NOMO-1 treated with DMSO at 0.1 percent for 48 hours (cell line): ENCODE data around the gene KDM5B.
"Not testable (repeated sequence)": the region's sequence is repeated elsewhere in the genome, so short reads cannot be mapped to it uniquely, and the experiment has no call there.

Experiments
- DNase-seq: peaks from one replicate; lab custom pipeline; 2025; ENCODE audit not compliant: unreplicated experiment; lab: John Stamatoyannopoulos, UW

KDM5B gene

DNA sequence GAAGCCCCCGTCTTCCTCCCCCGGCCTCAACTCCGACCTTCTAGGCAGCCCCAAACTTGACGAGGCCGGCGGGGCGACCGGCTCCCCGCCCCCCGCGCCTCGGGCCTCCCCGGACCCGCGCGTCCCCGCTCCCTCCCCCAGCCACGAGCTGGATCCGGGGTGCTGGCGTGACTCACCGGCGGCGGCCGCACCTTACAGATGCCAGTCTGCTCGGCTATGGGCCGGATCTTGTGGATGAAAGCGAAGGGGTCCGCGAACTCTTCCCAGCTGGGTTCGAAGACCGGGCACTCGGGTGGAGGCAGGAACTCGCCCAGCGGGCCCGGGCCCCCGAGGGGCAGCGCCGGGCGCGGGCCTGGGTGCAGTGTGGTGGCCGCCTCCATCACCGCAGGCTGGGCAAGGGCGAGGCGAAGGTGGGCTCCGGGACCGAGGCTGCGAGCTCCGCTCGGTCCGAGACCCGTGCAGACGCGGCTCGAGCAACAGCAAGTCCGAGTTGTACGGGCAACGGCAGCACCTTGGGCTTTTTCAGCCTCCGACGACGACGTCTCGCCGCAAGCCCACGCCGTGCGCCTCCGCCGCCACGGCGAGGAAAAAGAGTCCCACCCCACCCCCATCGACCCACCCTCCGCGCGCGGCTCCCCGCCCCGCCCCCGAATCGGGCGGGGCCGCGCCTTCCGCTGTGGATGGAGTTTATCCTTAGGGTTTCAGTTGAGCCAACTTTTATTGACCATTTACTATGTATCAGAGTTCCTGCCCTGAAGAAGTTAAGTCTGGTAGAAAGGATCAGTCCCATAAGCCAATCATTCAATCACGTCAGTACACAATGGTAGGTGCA lies at the start of gene KDM5B:
Gene KDM5B (minus strand): TSS at position 496 of the 832 bp plus-strand sequence. CDS start 116 bp downstream, at position 380.
- no peak for DNase-seq

DNA sequence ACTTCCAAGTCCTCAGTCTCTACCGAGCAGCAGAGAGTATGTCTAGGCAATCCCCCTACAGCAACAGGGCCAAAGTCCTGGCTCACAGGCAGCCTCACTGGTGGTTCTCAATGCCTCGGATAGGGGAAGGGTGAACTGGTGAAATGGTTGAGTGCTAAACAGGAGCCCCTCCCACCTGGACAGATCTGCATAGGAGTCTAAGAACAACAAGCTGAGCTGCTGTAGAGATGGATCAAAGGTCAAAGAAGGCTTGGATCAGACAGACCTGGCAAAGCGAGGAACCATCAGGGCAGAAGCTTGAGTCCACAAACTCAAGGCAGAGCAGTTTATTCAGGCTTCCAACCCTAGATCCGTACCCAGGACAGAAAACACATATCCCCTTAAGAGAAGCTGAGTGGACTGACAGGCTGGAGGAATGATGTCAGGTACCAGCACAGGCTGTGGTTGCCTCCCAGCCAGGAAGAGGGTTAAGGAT lies 49.0 kb upstream of the KDM5B start:
- no peak for DNase-seq

DNA sequence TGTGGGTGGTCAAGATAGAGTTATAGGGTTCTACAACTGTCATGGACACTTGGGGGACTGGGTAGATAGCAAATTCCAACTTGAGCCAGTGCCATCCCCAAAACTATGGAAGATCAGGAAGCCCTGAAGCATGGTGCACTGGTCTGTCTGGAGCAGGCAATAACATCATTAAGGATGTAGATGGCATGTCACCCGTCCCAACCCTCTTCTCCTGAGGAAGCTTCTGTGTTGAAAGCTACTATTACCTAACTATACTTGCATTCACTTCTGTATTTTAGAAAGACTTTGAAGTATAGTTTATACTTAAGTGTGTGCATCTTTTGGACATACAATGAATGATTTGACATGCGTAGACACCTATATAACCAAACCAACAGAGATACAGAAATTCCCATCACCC lies 47.8 kb upstream of the KDM5B start:
- peak; percentile 52 for DNase-seq

DNA sequence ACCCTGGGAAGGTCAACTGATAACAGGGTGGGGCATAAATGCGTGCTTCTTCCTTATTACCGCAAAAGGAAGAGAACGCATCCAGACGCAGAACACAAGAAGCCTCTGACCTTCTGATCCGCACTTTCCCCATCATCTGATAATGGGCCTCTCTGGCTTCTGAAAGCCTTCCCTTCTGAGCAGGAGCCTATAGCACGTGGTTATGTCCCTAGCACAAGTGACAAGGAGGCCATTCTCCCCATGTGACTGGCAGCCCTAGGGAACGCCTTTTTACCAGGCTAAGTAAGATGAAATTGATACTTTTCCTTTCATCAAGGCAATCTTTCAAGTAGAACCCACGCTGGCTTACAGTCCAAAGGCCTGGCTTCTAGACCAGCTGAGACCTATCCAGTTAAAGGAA lies 46.6 kb upstream of the KDM5B start:
- DNase-seq = no peak

DNA sequence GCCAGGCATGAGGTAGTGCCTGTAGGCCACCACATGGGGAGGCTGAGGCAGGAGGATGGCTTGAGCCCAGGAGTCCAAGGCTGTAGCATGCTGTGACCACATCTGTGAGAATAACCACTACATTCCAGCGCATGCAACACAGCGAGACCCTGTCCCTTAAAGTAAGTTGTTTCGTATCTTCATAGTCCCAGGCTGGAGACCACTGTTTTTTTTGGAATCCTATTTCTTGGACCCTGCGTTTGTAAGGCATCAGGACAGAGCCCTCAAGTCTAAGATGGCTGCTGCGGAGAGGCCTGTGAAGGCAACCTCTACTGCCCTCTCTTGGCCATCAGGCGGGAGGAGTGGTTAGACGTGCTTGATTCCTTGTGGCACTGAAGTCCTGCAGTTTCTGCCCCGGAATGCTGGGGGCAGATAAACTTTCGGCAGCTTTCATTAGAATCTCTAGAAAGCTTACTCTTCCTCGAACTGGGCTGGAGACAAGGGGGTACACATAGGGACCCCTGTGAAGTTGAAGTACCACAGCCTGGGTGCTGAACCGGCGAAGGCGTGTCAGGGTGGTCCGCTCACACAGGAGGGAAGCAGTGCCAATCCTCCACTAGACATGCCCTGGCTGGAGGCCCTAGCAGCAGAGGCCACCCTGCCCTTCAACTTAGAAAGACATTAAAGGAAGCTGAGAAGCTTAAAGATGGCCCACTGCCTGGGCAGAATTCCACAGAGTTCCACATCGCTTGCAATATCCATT lies 44.1 kb upstream of the KDM5B start:
- DNase-seq = peak; percentile 39

DNA sequence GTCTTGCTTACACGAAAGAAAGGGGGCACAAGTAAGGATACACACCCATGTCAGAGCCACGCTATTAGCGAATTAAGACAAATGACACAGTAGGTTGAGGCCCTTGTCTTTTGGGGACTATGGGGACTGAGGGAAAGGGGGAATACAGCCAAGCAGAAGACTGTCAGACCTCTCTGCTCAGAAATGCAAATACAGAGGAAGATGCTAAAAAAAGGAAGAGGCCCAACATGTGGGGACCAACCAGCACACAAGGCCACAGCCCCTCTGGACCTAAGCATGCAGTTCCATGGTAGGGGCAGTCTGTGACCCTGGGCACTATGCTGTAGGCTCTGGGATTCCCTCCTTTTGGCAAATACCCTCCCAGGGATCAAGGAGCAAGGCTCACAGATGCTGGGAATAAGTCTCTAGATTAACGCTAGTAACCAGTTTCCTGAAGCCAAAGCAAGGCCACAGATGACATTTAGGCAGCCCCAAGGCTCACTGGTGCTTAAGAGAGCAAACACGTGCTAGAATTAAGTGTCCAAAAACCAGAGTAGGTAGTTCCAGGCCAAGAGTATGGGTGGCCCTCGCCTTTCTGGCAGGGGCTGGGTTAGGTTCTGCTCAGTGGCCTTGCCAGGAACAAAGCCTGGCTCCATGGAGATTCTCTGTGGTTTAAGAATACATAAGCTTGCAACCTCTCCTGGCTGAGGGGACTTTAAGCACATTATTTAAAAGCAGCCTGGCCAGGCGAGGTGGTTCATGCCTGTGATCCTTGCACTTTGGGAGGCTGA lies 42.6 kb upstream of the KDM5B start:
- no peak for DNase-seq

DNA sequence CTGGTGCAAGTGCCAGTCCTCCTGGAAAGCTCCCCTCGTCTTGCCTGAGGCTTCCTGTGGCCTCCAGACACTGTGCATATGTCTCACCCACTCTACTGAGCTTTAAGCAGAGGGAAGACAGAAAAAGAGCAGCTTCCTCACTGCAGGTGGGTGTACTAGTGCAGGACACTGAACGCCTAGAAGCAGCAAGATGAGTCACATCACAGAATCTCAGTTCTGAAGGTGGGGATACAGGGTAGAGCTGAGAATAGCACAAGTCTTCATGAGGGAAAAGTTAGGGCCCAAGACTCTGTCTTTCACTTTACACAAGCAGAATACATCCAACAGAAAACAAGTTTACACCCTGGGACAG lies 39.9 kb upstream of the KDM5B start:
- no peak for DNase-seq

DNA sequence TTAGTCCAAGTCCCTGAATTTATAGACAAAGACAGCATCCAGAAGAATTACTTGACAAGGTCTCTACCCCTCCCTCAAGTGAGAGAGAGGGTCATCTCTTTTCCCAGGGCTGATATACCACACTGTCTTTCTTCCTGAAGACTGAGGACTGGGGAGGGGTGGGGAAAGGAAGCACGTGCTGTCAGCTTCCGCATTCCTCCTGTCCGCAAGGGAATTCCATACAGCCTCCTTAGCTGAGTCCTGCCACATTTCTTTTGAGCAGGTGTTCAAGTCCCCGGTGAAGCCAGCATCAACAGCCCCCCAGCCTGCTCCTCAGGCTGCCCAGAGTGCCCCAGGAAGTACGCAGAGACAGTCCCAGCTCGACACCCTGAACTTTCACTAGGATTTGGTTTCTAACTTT lies 36.7 kb upstream of the KDM5B start:
- no peak for DNase-seq

DNA sequence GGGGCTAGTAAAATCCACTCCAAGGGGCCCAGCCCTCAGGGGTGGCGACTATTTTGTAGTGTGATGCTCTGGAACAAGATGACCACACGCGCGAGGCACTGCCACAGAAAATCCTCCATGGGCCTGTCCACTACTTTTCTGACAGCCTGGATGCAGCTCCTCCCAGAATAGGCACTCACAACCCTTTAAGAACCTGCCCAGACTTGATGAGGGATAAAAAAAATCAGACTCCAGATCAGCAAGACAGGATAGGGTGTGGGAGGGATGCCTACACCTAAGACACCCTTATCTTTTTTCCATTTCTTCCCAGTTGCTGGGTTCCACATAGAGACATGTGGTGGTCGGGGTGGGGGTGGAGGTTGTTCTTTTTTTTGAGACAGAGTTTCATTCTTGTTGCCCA lies 36.0 kb upstream of the KDM5B start:
- no peak for DNase-seq

DNA sequence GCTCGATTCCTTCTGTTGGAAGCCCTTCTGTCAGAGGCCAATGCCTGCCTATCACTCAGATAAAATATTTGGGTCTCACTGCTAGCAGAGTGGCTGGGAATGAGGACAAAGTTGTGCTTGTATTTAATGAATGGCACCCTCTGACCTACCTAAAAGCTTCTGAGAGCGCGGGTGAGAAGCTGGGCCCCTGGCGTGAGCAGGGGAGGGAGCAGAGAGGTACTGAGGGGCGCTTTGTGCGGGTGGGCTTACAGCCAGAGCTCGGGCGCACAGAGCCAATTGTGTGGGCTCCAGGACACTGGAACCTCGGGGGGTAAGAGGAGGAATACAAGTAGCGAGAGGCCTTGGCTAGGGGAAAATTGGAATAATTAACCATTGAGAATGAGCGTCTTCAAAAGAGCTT lies 34.9 kb upstream of the KDM5B start:
- DNase-seq = no peak

DNA sequence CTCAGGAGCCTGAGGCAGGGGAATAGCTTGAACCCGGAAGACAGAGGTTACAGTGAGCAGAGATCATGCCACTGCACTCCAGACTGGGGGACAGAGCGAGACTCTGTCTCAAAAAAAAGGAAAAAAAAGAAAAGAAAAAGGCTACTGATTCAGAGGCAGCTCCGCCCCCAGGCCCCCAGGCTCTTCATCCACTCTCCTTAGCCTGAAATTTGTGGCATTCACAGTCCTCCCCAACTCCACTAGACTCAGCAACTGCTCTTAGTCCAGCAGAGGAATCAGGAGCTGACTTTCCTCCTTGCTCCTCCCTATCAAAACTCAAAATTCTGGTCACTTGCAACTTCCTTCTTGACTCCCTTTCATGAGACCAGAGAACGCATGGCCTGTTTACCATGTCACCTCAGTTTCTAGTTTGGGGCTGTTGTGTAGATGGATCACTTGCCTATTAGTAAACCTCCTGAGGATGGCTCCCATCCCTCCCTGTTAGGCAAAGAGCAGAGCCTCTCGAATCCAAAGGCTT lies 29.6 kb upstream of the KDM5B start:
- DNase-seq = no peak

DNA sequence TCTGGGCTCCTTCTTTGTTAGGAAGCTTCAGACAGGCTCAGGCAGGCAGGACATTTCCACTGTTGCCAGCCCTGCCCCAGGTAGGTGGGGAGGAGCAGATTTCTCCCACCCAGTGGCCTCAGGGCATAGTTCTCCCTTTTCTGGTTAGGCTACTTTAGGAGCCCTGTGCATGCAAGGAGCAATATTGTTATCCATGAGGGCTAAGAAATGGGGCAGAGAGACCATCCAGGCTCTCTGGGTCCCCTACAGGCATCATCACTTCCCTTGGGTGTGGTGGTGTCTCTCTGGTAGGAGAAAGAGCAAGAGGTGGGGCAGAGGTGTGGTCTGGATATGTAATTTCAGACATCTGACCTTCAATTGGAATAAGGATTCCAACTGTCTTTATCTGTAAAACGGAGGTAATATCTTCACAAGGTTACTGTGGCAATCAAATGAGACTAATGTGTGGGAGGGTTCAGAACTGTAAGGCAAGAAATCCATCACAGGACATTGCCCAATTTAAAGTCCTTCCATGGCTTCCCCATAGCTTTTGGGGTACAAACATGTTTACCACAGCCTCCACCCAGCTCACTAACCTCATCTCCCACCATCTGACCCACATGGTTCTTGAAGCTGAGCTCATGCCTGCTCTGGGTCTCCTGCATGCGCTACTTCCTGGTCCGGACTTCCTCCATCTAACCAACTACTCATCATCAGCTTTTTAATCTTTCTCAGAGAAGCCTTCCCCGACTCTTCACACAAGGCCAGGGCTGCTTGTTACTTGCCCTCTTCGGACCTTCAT lies 28.6 kb upstream of the KDM5B start:
- peak; percentile 28 for DNase-seq

DNA sequence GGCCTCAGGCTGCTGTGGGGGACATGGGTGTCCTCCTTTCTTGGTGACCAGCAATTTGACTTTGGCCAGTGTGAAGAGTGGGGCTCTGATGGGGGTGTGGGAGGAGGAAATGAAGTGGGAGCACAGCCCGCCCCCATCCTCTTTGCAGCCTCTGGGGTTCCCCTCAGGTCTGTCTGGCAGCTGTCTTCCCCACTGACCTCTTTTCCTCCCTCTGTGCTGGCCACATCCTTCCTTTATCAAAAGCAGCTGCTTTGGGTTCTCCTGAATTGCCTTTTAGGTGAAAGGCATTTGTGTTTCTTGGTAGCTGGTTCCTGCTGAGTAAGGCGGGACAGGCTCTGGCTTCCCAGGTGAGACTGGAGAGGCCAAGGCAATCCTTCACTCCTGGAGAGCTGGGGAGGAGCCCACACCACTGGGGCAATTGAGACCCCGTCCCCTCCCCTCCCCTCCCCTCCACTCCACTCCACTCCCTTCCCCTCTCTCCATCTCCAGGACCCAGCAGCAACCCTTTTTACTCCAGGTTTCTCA lies 27.4 kb upstream of the KDM5B start:
- DNase-seq = no peak

DNA sequence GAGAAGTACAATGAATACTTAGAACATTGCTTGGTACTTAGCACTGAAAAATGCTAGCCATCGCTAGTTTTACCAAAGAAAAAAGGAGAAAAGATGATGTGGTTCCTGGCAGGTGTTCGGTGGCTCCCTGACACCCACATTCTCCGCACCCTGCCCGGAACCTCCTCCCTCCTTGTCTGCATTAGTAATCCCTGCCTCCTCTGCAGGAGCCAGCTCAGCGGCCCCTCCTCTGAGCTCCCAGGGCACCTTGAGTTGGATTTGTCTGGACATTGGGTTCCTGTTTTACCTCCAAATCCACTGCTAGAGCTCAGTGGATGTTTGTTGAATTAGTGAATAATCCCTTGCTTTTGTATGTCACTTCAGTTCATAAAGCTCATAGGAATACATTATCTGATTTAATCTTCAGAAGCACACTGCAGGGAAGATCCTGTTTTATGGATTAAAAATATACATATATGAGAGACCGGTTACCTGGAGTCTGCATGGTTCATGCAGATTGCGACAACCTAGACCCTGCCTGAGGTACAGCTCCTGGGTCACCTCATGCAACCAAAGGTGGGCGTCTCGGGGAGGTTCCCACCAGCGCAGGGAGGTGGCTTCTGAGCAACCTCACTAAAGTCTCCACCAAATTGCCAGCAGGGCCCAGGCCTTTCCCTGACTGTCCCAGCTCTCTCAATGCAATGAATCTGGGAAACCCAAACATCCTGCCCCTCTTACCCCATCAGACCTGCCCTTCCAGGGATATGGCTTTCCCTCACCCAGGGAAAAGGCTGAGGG lies 26.7 kb upstream of the KDM5B start:
- DNase-seq = no peak

DNA sequence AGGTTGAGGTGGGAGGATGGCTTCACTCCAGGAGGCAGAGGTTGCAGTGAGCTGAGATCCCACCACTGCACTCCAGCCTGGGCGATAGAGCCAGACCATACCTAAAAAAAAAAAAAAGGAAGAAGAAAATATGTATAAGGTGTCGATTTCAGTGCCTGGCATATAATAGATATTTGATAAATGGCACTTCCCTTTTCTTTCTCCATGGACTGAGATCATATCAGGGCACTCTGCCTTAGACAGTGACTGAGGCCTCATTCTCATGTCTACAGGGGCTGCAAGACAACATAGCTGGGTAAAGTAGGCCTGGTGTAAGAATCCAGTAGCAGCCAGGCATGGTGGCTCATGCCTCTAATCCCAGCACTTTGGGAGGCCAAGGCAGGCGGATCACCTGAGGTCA lies 23.7 kb upstream of the KDM5B start:
- DNase-seq = peak; percentile 39

DNA sequence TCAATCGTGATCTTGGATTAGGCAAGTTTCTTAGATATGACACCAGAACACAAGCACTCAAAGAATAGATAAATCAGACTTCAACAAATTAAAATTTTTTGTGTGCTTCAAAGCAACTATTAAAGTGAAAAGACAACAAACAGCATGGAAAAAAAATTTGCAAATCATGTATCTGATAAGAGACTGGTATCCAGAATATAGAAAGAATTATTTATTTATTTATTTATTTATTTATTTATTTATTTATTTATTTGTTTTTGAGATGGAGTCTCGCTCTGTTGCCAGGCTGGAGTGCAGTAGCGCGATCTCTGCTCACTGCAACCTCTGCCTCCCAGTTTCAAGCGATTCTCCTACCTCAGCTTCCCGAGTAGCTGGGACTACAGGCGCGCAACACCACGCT lies 21.0 kb upstream of the KDM5B start:
- not testable (repeated sequence) for DNase-seq

DNA sequence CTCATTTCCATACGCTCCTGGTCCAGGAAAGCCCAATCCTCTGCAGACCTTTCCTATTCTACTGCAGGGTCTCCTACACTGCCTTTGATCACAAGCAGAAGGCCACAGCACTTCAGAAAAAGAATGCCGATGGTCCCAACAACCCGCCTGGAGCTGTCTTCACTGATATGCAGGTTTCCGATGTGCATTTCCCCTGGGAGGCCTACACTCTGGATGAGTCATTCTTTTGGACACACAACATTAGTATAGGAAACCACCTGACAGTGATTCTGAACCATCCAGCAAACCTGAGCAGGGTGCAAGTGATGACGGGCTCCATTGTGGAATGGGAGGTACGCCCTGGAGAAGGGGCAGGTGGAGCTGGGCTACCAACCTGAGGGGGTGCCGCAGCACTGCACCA lies 17.5 kb upstream of the KDM5B start:
- DNase-seq = no peak

DNA sequence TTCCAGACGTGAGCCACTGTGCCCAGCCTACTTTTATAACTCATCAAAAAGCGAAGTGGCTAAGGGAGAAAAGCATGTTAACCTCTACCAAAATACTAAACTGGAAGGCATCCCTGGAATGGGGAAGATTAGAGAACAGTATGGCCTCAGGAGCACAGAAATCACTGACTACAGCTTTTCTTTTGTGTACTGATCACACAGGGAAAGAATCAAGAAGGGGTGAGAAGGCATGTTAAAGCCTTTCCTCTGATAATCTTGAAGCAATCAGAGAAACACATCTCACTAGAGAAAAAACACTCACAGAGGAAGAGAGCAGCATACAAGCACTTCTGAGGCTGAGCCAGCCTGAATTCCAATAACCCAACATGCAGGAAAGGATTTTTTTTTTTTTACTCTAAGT lies 13.2 kb upstream of the KDM5B start:
- DNase-seq = no peak

DNA sequence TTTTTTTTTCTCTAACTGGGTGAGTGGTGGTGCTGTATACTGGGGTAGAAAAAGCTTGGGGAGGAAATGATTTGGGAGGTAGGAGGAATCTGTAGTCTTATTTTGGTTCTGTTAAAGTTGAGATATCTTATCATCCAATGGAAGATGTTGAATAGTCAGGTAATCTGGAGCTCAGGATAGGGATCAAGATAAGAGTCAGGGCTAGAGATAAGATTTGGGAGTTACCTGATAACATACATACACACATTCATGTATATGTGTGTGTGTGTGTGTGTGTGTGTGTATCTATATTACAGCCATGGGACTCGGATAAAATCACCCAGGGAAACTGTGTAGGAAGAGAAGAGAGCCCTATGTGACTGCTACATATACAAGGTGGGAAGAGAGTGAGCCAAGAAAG lies 10.6 kb upstream of the KDM5B start:
- DNase-seq = no peak

DNA sequence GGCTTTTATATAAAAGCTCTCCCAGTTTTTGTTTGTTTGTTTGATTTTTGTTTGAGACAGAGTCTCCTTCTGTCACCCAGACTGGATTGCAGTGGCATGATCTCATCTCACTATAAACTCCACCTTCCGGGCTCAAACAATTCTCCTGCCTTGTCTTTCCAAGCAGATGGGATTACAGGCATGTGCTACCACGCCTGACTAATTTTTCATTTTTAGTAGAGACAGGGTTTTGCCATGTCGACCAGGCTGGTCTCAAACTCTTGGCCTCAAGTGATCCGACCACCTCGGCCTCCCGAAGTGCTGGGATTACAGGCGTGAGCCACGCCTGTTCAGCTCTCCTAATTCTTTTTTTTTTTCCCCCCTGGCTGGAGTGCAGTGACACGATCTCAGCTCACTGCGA lies 6.9 kb upstream of the KDM5B start:
- no peak for DNase-seq
